ENCODE data around the gene TRAPPC10.
A peak's percentile ranks its signal among the peaks of the same experiment; 100 is the strongest.

Gene TRAPPC10

GRCh38 chr21:44006017-44006619, 6.0 kb upstream of the TRAPPC10 start:
- DNase-seq, result no peak

- no peak for DNase-seq
These were observed 5.5 kb upstream of the TRAPPC10 start for GRCh38 chr21:44006656-44007055.

GRCh38 chr21:44010429-44010828, 1.7 kb upstream of the TRAPPC10 start:
- DNase-seq, result no peak

GRCh38 chr21:44011123-44011522, 986 bp upstream of the TRAPPC10 start:
- DNase-seq, result no peak

- DNase-seq, result no peak
These were observed 618 bp downstream of the TRAPPC10 start for GRCh38 chr21:44012474-44013379.

- DNase-seq, result no peak
These were observed 1.4 kb downstream of the TRAPPC10 start for GRCh38 chr21:44013380-44014088.

GRCh38 chr21:44017601-44018000, 5.5 kb downstream of the TRAPPC10 start:
- no peak for DNase-seq

GRCh38 chr21:44018127-44018526, 6.0 kb downstream of the TRAPPC10 start:
- no peak for DNase-seq

GRCh38 chr21:44018813-44019567, 6.9 kb downstream of the TRAPPC10 start:
- no peak for DNase-seq

GRCh38 chr21:44019568-44019958, 7.5 kb downstream of the TRAPPC10 start:
- no peak for DNase-seq

GRCh38 chr21:44020551-44020950, 8.4 kb downstream of the TRAPPC10 start:
- no peak for DNase-seq

GRCh38 chr21:44021064-44021463, 9.0 kb downstream of the TRAPPC10 start:
- DNase-seq, result peak; percentile 17

GRCh38 chr21:44024257-44024656, 12.1 kb downstream of the TRAPPC10 start:
- DNase-seq, result no peak

GRCh38 chr21:44024887-44025353, 12.8 kb downstream of the TRAPPC10 start:
- DNase-seq, result no peak

- no peak for DNase-seq
These were observed 15.6 kb downstream of the TRAPPC10 start for GRCh38 chr21:44027607-44028286.

GRCh38 chr21:44028287-44028659, 16.2 kb downstream of the TRAPPC10 start:
- DNase-seq, result no peak

GRCh38 chr21:44029460-44030087, 17.5 kb downstream of the TRAPPC10 start:
- no peak for DNase-seq

GRCh38 chr21:44035244-44035643, 23.1 kb downstream of the TRAPPC10 start:
- no peak for DNase-seq

- DNase-seq, result no peak
These were observed 26.0 kb downstream of the TRAPPC10 start for GRCh38 chr21:44038063-44038462.

- DNase-seq, result no peak
These were observed 27.7 kb downstream of the TRAPPC10 start for GRCh38 chr21:44039828-44040227.

- DNase-seq, result no peak
These were observed 31.5 kb downstream of the TRAPPC10 start for GRCh38 chr21:44043613-44044012.

- DNase-seq, result no peak
These were observed 34.6 kb downstream of the TRAPPC10 start for GRCh38 chr21:44046734-44047133.
